LNCAP (cell line): ENCODE results near the gene NAP1L1.

ENCODE experiments used
- TF ChIP-seq, protein P1 (sequence below): fragments of 450-650 bp; IDR thresholded peaks from 2 replicates; pipeline ENCODE4 v1.5.1; 2017; ENCODE audit warnings: mild to moderate bottlenecking

NAP1L1 gene

DNA sequence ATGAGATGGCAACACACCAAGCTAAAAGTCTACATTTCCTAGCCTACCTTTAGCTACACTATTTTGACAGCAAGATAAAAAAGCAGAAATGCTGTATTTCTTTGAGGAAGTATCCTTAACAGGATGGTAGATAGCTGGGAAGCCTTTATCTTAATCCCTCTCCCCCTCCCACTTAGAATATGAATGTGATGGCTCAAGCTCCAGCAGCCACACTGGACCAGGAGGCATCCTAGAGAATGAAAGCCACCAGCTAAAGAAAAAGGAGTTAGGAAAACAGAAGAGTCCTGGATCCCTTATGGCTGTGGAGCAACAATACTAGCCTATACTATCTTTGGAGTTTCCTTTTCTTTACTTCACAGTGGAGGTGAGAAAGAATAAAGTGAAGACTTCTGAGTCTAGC, 15.1 kb downstream of the NAP1L1 start:
- TF ChIP-seq, protein P1, sequence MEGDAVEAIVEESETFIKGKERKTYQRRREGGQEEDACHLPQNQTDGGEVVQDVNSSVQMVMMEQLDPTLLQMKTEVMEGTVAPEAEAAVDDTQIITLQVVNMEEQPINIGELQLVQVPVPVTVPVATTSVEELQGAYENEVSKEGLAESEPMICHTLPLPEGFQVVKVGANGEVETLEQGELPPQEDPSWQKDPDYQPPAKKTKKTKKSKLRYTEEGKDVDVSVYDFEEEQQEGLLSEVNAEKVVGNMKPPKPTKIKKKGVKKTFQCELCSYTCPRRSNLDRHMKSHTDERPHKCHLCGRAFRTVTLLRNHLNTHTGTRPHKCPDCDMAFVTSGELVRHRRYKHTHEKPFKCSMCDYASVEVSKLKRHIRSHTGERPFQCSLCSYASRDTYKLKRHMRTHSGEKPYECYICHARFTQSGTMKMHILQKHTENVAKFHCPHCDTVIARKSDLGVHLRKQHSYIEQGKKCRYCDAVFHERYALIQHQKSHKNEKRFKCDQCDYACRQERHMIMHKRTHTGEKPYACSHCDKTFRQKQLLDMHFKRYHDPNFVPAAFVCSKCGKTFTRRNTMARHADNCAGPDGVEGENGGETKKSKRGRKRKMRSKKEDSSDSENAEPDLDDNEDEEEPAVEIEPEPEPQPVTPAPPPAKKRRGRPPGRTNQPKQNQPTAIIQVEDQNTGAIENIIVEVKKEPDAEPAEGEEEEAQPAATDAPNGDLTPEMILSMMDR: no peak

DNA sequence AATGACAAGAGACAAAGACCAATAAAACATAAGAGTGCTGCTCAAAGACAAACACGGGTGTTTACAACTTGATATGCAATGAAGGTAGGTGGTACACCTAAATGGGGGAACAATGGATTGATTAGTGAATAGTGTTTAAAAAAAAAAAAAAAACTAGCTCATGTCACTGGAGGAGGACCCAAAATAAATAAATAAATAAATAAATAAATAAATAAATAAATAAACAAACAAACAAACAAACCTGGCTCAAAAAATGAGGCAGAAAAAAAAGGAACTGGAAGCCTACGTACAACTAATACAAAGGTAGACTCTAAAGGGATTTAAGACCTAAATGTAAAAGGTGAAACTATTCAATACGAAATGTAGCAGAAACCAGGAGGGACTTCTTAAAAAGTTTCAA, 18.6 kb downstream of the NAP1L1 start:
- TF ChIP-seq, protein P1: no peak

DNA sequence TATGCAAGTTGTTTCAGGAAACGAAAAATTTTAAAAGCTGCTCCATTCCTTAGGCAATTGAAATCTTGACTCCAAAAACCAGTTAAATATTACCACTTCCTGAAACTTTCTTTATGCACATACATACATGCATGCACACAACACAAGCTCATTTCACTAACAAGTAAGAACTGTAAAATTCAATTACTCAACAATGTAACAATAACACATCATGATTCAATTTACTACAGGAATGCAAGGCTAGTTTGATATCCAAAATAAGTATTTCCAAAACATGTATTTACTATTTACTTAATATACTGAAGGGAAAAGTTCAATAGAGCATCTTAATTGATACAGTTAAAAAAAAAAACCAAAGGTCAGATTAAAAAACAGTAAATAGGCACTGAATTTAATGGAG, 19.6 kb downstream of the NAP1L1 start:
- TF ChIP-seq, protein P1: no peak

DNA sequence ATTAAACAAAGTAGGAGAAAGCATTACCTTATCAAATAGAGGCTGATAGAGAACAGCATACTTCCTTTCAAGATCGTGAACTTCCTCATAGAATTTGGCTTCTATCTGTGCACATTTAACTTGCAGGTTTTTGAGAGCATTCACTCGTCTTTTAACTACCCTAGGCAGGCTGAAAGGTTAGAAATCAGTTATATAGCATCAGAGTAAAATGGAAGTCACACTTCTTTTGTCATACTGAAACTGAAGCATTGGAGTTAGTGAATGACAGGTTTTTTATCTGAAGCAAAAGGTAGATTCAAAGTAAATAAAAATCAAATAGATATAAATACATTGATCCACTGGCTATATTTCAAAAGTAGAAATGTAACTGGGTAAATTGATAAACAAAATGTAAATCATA, 24.4 kb downstream of the NAP1L1 start:
- TF ChIP-seq, protein P1: no peak

DNA sequence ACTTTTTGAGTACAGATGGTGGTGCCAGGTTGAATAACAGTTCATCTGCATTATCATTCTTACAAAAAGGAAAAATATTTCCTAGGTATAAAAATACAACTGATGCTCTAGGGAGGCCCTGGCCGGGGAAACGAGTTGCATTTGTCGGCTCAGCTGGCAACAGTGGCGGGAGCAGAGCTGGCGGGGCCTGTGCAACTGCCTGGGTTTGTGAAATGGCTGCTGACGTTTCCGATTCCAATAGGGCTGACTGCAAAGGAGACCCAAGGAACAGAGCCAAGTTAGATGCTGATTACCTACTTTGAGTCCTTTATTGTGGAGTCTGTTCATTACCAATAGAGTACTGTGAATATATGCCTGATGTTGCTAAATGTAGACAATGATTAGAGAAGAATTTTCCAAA, 27.2 kb downstream of the NAP1L1 start:
- TF ChIP-seq, protein P1: no peak

DNA sequence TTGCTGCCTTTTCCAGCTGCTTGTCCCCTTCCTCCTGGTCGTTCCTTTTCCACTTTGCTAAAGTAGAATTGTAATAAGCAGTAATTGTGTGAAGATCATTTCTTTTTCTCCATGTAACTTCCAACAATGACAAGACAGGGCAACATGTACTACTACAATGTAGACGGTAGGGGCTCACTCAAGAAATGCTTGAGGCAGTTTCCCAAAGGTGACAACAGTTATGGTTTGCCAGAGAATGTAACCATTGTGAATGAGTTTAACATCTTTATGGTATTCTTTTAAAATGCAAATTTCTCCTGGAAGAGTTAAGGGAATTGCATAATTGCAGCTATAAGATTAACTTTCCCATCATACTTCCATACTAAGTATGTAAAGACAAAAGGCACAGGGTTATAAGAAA, 29.1 kb downstream of the NAP1L1 start:
- TF ChIP-seq, protein P1: no peak

DNA sequence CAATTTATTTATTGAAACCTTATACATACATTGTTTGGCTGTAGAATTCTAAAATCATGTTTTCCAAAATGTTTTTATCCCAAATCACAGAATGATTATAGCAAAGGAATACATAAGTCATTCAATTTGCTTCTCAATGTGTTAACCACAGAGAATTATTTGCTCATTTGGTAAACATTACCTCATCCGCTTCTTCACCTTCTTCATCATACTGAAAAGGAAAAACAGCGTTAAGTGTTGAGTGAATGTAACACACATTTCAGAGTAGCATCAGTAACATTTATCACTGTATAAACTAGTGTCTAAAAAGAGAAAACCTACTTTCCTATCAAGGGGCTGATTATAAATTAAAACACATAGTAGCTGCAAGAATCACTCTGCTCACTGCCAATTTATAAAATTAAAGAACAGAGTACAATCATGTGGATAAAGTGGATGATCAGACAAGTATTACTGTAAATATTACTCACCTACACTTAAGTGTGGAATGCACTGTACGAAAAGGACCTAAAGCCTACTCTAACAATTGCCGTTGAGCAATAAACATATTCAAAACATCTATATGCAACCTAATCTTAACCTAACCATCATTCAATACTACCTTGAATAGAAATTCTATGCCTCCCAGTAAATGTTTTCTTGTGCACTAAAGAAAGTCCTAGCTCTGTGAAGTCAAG, 34.8 kb downstream of the NAP1L1 start:
- TF ChIP-seq, protein P1: no peak

DNA sequence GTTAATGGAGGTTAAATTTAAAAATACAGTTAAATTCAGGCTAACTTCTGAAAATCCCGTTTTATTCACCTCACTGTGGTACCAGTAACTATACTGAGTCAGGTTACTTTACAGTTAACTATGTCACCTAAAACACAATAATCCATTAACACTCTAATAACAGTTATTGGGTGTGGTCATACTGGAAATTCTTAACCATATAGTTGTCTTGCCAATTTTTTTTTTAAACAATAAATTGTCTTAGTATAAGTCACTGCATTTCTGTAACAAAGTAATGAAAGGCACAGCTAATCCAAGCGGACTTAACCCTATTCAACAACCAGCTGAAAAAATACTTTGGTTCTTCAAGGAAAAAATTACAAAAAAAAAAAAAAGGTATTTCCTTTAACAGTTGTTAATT, 36.7 kb downstream of the NAP1L1 start:
- TF ChIP-seq, protein P1: no peak
